ENCODE results near the gene PKDREJ.

- TF ChIP-seq CTCF (IDR thresholded peaks at IDR 0.05) = no peak
- no peak for TF ChIP-seq POLR2A (IDR thresholded peaks at IDR 0.05)
Observed at GRCh38 chr22:46276563-46276962, 13.4 kb upstream of the PKDREJ start.
